ENCODE data around the gene METTL4. TPM values are rescaled to one million over a fixed set of nuclear protein-coding genes. Genes with fewer than 3 reads are reported as not detected.

The METTL4 gene
- total RNA-seq, 1 experiment from 2014 or later, result 20.1 TPM

GRCh38 chr18:2522112-2522511, 49.2 kb downstream of the METTL4 start:
- Mint-ChIP-seq H3K27ac (ENCODE audit: unreplicated experiment) (no peak overlapping the region), H3K4me3 (ENCODE audit: unreplicated experiment) (no peak overlapping the region), H3K27me3 (ENCODE audit: insufficient read depth, unreplicated experiment) (peaks cover 11% of the 10 kb centered on the region), H3K36me3 (ENCODE audit: insufficient read depth, unreplicated experiment) (no peaks in the 10 kb centered on the region), H3K9me3 (ENCODE audit: unreplicated experiment) (no peaks in the 10 kb centered on the region), H3K4me1 (ENCODE audit: low read depth, unreplicated experiment) (no peaks in the 10 kb centered on the region)
- no TSS peak for BruUV-seq (replicated peaks)
- H3K27me3 ChIP-seq (replicated peaks; ENCODE audit: control insufficient read depth, insufficient read depth, low read length), result no peaks in the 10 kb centered on the region
- intact Hi-C loops (cut with micrococcal nuclease; ENCODE audit: unreplicated experiment), result loop anchor here (10.0 kb wide), 1 partner anchor 217 kb away; no protein-coding TSS in a partner anchor
- H3K4me3 ChIP-seq (ENCODE audit: low read depth, low read length), result no peak overlapping the region
- DNase-seq, result no peak
- no peaks in the 10 kb centered on the region for H3K36me3 ChIP-seq (ENCODE audit: control insufficient read depth, insufficient read depth, low read length)
- CTCF ChIA-PET, result no interaction called here
- H3K9me3 ChIP-seq, result no peaks in the 10 kb centered on the region
- H3K4me1 ChIP-seq, result no peaks in the 10 kb centered on the region
- POLR2A ChIA-PET, result no interaction called here
- no peak for TF ChIP-seq CTCF (IDR thresholded peaks at IDR 0.05; ENCODE audit: insufficient read depth in 1 of 2, low read depth in 1 of 2, low read length in 1 of 2, severe bottlenecking in 1 of 2, unreplicated experiment in 1 of 2)

GRCh38 chr18:2518473-2518872, 52.8 kb downstream of the METTL4 start:
- Histone ChIP-seq H3K4me3 (ENCODE audit: low read depth, low read length) (no peak overlapping the region), H3K36me3 (ENCODE audit: control insufficient read depth, insufficient read depth, low read length) (no peaks in the 10 kb centered on the region), H3K9me3 (no peaks in the 10 kb centered on the region), H3K27me3 (replicated peaks; ENCODE audit: control insufficient read depth, insufficient read depth, low read length) (no peaks in the 10 kb centered on the region), H3K4me1 (no peaks in the 10 kb centered on the region)
- Mint-ChIP-seq H3K36me3 (ENCODE audit: insufficient read depth, unreplicated experiment) (no peaks in the 10 kb centered on the region), H3K4me1 (ENCODE audit: low read depth, unreplicated experiment) (peaks cover 9% of the 10 kb centered on the region), H3K27ac (ENCODE audit: unreplicated experiment) (no peak overlapping the region), H3K4me3 (ENCODE audit: unreplicated experiment) (no peak overlapping the region), H3K27me3 (ENCODE audit: insufficient read depth, unreplicated experiment) (peaks cover 13% of the 10 kb centered on the region), H3K9me3 (ENCODE audit: unreplicated experiment) (no peaks in the 10 kb centered on the region)
- TF ChIP-seq CTCF (IDR thresholded peaks at IDR 0.05; ENCODE audit: insufficient read depth in 1 of 2, low read depth in 1 of 2, low read length in 1 of 2, severe bottlenecking in 1 of 2, unreplicated experiment in 1 of 2), result no peak
- CTCF ChIA-PET, result no interaction called here
- BruUV-seq (replicated peaks), result no TSS peak
- POLR2A ChIA-PET, result no interaction called here
- intact Hi-C loops (cut with micrococcal nuclease; ENCODE audit: unreplicated experiment), result no loop called here
- no peak for DNase-seq

DNA sequence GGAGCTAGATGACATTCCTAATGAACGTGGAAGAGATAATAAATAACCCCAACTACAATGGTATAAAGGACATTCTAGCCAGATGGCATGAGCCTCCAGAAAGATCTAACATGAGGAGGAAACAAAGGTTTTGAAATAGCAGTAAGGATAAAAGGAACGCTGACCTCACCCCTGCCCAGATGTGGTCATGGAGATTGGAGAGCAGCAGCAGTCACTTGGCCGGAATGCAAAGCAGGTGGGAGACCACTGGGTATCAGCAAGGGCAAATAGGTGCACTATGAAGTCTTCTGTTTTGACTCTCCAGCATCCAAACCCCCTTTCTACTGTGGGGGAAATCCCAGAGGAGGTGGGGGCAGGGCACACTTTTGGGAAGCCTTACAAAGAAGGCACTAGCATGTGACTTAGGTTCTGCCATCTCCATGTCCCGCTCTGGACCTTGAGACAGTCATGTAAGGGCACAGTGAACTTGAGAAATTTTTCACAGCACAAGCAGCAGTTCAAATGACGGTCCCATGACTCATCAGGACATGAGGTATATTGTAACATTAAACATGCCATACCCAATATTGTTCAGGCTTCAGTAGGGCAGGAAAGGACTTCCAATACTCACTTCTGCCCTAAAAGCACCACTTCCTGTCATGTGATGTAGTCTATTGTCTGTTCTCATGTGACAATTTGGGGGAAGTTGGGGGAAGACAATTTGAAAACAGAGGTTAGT, 55.2 kb downstream of the METTL4 start:
- intact Hi-C loops (cut with micrococcal nuclease; ENCODE audit: unreplicated experiment), result no loop called here
- H3K4me3 ChIP-seq (ENCODE audit: low read depth, low read length), result no peak overlapping the region
- BruUV-seq (replicated peaks), result no TSS peak
- Mint-ChIP-seq H3K4me3 (ENCODE audit: unreplicated experiment) (no peak overlapping the region), H3K4me1 (ENCODE audit: low read depth, unreplicated experiment) (peaks cover 9% of the 10 kb centered on the region), H3K27me3 (ENCODE audit: insufficient read depth, unreplicated experiment) (peaks cover 2% of the 10 kb centered on the region), H3K27ac (ENCODE audit: unreplicated experiment) (no peak overlapping the region), H3K36me3 (ENCODE audit: insufficient read depth, unreplicated experiment) (no peaks in the 10 kb centered on the region), H3K9me3 (ENCODE audit: unreplicated experiment) (no peaks in the 10 kb centered on the region)
- ChIA-PET POLR2A (no interaction called here), CTCF (no interaction called here)
- H3K9me3 ChIP-seq, result no peaks in the 10 kb centered on the region
- no peaks in the 10 kb centered on the region for H3K27me3 ChIP-seq (replicated peaks; ENCODE audit: control insufficient read depth, insufficient read depth, low read length)
- TF ChIP-seq CTCF (IDR thresholded peaks at IDR 0.05; ENCODE audit: insufficient read depth in 1 of 2, low read depth in 1 of 2, low read length in 1 of 2, severe bottlenecking in 1 of 2, unreplicated experiment in 1 of 2), result no peak
- H3K4me1 ChIP-seq, result no peaks in the 10 kb centered on the region
- H3K36me3 ChIP-seq (ENCODE audit: control insufficient read depth, insufficient read depth, low read length), result no peaks in the 10 kb centered on the region
- DNase-seq, result no peak

All from Caco-2 (cell line).